HG02885 (cell line): ENCODE results near the gene LAMTOR2.
"Not testable (repeated sequence)": the region's sequence is repeated elsewhere in the genome, so short reads cannot be mapped to it uniquely, and the experiment has no call there.

Experiments
- ATAC-seq: cut with Tn5 transposase; IDR thresholded peaks from one replicate; pipeline ENCODE4 v1.9.1; 2021; ENCODE audit warnings: mild to moderate bottlenecking; ENCODE audit not compliant: unreplicated experiment, poor library complexity

The LAMTOR2 gene

DNA sequence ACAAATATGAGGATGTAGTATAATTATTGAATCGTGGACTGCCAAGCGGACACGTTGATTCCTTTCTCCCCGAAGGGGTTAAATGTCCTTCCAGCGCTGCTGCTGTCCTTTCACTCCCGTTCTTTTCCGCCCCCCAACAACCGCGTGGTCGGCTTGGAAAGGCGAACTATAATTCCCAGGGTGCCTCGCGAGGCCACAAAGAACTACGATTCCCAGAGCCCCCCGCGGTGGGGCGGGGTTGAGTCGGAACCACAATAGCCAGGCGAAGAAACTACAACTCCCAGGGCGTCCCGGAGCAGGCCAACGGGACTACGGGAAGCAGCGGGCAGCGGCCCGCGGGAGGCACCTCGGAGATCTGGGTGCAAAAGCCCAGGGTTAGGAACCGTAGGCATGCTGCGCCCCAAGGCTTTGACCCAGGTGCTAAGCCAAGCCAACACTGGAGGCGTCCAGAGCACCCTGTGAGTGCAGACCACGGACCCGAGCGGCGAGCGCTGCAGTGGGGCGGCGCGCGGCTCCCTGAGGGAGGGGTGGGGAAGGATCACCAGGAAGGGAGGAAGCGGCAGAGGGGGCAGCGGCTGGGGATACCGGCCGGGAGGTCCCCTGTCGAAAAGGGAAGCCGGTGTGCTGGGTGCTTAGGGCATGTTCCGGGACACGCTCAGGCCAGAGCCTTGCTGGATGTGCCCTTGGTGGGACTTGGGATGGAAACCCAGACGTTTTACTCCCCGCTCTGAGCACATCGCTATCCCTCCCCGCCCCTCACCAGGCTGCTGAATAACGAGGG, at the start of gene LAMTOR2:
TSS of gene LAMTOR2 (plus strand) at position 283 of the 781 bp plus-strand sequence. CDS start at position 391, 108 bp downstream.
- peak; percentile 75 for ATAC-seq

DNA sequence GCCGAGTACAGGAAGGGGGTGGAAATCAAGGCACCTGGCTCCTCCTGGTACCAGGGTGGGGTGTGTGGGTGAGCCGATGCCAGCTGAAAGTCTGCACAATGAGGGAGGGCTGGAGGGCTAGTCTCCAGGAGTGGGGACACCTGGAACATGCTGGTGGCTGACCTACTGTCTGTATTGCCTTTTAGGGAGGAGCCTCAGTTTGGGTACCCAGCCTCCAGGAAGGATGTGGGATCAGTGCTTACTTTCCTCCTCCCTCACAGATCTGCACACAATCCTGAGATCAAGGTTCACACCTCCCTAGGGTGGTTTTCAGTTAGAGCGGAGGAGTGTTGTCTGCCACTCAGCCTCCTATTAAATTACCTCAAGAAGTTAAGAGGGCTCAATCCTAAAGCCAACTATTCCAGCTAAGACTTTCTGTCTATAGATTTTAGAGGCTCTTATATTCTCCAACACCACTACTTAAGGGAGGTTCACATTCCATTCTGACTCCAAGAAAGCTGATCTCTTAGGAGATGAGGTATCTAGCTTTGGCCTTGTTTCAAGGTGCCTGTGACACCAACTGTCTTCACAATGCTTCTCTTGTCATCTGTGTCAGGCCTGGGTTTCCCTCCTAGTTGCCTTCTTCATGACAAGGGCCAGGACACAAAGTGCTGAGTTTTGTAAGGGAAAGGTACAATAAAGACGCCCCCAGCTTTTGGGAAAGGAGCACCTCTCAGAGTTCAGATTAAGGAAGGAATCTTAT, 49.6 kb upstream of the LAMTOR2 start:
- ATAC-seq: no peak

DNA sequence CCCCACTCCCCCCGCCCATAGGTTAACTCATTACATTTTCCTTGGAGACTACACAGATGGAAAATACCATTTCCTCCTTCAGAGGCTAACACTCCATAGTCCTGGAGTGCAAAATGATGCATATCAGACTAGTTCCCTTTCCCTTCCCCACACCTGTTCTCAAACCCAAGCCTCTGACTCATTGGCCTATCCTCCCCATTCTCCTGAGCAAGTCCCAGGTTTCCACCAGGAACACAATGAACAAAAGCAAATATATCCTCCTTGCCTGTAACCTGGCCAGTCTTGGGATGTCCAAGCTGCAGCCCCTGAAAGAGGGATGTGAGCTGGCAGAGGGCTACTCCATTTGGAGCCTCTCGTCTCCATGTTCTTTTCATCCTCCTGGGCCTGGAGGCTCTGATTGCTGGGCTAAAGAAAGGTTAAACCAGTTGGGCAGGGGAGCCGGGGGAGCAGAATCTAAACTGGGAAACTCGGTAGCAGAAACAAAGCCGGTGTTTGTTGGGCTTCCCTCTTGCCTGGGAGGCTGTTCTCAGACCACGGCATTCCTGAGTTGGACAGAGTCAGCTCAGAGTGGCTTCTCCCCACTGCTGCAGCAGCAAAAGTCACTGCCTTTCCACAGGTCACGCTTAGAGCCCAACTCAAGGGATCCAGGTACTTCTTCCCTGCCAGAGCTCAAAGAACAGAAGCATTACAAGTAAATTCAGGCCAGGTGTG, 47.8 kb upstream of the LAMTOR2 start:
- ATAC-seq: no peak

DNA sequence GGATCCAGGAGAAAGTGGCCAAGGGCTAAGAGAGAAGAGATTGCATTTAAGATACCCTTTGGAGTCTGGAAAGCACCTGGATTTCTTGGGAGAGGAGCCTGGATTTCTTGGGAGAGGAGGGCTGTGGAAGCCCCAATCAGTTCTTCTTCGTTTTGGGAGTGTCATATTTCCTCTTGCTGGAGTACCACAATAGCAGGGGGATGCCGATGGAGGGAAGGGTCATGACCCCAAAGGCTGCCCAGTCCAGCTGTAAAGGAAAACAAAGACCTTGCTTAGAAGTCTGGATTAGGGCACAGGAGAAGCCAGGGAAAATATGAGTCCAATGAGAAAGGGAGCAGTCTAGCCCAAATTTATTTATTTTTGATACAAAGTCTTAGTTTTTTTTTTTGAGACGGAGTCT, 45.2 kb upstream of the LAMTOR2 start:
- ATAC-seq: no peak

DNA sequence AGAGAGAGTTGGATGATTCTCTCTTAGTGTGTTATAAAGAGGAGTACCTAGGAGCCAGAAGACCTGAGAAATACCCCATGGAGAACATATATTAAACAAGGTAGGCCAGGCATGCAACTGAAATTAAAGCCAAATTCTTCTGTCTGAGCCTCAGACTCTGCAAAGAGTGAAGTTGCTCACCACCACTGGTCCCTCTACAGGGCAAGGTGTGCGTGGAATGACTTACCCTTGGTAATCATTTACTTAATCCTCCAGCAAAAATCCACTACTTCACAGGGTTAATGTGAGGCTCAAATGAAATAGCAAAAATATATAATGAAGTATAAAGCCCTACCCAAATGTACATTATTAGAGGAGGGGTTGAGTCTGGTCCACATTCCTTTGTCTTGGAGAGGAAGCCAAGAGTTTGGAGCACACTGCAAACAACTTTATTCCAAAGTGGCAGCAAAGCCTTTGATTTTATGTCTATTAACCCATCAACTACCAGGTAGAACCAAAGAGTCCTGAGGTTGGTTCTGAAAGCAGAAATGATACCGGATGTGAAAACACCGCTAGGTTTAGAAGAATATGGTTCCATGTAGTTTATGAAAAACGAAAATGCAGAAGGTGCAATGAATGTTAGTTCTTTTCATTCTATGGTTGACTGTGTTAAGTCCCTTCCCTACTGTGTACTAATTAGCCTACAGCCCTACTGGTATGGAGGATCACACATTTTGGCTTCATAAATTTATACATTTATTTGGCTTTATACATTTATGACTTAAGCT, 42.3 kb upstream of the LAMTOR2 start:
- ATAC-seq: no peak

DNA sequence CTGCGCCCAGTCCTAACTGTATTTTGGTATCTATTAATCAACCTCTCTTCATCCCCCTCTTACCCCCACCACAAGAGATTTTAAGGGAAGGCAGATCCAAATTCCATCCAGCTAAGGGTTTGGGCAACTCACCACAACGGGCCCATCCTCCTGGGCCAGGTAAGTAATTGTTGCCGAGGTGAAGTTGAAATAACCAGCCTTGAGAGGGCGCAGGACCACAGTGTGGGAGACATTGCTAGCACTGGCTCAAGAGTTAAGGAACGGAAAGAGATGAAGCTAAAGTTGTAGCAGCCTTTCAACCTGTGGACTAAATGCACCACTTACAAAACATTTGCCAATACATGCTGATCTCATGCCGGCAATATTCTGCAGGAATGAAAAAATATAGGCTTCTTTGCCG, 39.8 kb upstream of the LAMTOR2 start:
- ATAC-seq: no peak

DNA sequence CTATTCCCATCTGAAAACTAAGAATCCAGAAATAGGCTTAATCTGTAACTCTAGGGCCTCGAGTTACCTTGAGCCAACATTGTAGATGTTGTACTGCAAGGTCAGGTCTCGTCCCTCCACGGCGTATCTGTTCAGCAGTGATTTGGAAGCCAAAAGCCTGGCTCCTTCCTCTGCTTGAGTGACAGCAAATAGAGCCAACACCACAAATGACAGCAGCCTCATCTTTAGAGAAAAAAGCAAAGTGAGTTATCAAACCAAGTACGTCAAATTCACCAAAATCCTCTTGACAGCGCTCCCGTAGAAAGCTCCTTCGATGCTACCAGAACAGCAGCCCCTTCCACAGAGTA, 34.7 kb upstream of the LAMTOR2 start:
- ATAC-seq: no peak

DNA sequence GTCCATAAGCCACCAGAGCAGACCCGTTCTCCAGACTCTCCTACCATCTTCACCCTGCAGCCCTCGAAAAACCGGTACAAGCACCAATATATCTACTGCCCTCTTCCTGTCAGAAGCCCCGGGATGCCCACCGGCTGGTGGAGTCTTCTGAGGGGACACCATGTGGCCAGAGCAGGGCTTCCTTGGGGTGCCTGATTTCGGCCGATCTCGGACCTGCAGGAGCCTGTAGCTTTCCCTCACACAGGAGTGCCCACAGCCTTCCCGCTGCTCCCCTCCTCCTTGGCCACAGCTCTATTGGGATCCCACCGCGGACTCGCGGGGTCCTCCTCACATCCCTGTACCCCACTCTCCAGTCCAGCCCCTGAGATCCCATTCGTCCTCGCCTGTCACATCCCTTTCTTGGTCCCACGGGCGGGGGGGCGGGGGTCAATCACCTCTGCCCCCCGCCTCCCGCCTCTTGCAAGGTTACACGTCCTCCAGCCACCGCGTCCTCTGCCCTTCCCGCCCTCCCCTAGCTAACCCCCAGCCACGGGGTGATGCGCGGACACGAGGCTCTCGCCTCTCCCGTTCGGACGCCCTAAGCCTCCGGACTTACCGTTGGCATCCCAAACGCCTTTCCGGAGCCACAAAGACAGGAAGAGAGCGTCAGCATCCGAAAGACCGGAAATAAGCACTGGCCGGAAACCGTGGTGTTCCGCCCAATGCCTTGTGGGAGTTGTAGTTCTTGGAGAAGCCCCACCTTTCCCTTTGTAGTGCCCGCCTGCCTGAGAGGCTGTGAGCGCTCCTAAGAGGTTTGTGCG, 34.1 kb upstream of the LAMTOR2 start, which contains the start of gene SSR2:
TSS of gene SSR2 (minus strand) at position 659 of the 800 bp plus-strand sequence. CDS start 784 bp downstream, outside the sequence.
- peak; percentile 98 for ATAC-seq

DNA sequence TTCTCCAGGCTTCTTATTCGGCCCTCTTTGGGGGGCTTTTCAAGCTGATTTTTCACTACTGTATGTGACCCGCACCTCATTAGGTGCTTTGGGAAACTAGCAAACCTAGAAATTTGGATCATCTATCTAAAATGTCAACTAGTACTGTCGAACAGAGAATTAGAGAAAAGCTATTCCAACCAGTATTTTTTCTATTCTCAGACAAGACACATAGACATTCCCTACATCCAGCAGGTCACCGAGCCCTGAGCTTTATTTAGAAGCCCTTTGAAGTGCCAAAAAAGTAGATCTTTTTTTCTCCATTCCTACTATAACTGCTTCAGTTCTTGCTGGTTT, 33.5 kb upstream of the LAMTOR2 start:
- no peak for ATAC-seq

DNA sequence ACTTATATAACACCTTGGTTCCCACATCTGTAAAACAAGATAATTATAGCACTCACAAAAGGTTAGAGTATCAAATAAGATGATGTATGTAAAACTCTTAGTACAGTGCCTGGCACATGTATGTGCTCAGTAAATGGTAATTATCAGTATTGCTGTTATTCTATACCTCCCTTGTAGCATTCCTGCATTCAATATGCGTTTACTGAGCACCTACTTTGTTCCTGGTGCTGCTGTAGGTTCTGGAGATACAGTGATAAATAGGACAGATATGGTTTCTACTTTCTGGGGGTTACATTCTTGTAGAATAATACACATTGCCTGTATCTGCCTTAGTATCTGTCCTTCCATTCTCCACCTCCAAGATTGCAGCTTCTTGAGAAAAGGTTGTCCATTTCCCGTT, 32.6 kb upstream of the LAMTOR2 start:
- no peak for ATAC-seq

DNA sequence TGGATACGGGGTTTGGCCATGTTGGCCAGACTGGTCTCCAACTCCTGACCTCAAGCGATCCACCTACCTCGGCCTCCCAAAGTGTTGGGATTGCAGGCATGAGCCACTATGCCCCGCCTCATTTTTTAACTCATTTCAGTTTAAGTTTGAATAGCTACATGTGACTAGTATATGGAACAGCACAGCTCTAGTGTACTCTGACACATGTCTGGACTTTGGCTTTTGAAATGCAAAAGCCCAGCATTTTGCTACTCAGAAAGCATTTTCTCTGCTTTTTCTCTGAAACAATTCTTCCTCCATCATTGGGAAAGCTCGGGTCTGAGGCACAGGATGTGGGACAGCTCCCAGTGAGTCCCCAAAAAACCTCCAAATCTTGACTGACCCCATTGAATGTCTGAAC, 29.8 kb upstream of the LAMTOR2 start:
- ATAC-seq: no peak

DNA sequence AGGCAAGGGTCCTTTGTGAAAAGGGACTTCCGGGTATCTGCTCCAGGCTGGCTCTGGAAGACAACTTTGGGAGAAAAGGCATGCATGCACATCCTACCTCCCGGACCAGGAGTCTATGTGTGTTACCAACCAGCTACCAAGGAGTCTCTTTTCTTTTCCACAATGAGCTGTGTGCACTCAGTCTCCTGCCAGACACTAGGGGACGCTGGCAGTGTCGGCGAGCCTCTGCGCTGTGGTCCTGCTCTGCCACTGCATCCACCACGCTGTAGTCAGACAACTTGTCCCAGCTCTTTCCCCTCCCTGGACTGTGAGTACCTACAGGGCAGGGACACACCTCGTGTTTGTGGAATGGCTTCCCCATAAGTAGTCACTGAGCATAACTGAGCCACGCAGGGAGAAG, 28.7 kb upstream of the LAMTOR2 start:
- ATAC-seq: no peak

DNA sequence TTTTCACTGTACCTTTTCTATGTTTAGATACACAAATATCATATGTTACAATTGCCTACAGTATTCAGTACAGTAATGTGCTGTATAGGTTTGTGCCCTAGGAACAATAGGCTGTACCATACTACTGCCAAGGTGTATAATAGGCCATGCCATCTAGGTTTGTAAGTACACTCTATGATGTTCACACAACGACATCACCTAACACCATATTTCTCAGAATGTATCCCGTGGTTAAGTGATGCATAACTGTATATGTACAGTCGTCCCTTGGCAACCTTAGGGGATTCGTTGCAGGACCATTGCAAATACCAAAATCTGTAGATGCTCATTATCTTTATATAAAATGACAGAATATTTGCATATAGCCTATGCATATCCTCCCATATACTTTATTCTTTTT, 28.0 kb upstream of the LAMTOR2 start:
- ATAC-seq: no peak

DNA sequence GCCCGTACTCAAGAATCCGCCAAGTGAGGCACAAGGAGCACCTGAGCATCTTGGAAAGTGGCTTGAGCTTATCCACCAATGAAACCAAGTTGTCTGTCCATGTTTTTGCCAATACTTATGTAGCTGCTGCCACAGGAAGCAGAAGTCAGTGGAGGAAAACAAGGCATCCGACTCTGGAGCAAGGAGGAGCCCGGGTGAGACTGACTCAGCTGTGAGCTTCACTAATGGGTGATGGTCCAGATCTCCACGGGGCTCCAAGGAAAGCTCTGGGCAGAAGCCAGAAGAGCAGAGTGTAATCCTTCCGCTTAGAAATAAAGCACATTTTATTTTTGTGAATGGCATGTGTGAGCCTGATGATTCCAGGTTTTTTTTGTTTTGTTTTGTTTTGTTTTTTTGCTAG, 21.6 kb upstream of the LAMTOR2 start:
- ATAC-seq: no peak

DNA sequence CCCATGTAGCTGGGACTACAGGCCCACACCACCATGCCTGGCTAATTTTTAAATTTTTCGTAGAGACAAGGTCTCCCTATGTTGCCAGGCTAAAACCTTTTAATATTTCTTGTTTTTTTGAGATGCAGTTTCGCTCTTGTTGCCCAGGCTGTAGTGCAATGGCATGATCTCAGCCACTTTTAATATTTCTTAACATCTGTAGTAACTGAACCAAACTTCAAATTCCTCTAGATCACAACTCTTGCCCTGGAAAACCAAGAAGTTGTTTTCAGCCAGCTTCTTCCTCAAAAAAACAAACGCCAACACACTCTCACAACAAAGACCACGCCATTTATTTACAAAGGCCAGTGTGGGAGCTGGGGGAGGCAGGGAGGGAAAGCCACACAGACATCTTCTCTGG, 19.6 kb upstream of the LAMTOR2 start:
- not testable (repeated sequence) for ATAC-seq

DNA sequence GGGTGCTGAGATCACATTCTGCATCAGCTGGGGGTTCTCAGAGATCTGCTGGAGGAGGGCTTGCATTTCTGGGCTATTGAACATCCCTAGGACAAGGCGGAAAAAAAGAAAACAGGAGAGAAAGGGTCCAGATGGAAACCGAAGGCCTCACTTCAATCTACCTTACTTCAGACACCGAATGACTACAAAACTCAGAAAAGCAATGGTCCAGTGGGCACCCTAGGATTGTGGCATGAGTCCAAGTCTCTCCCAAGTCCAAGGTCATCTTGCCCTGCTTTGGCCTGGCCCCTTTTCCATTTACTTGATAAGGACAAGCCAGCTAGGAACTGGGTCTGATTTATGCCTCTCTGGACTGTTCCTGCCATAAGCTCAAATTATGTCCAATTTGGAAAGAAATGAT, 11.8 kb upstream of the LAMTOR2 start:
- no peak for ATAC-seq

DNA sequence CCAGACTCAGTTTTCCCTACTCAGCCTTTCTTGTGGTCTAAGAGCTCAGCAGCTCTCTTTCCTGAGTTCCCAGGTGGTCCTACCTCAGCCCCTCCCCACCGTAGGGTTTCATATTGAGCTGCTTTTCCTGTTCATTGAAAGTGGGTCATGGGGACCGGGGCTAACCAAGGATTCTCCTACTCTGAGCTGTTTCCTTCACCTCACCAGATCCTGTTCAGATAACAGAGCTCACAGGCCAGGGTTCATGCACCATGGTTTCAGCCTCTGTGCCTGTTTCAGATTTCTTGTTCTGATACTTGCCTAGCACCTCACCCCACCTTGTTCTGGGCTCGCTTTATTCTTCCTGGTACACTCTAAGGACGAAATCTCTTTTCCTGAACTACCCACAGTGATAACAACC, 9.5 kb upstream of the LAMTOR2 start:
- no peak for ATAC-seq

DNA sequence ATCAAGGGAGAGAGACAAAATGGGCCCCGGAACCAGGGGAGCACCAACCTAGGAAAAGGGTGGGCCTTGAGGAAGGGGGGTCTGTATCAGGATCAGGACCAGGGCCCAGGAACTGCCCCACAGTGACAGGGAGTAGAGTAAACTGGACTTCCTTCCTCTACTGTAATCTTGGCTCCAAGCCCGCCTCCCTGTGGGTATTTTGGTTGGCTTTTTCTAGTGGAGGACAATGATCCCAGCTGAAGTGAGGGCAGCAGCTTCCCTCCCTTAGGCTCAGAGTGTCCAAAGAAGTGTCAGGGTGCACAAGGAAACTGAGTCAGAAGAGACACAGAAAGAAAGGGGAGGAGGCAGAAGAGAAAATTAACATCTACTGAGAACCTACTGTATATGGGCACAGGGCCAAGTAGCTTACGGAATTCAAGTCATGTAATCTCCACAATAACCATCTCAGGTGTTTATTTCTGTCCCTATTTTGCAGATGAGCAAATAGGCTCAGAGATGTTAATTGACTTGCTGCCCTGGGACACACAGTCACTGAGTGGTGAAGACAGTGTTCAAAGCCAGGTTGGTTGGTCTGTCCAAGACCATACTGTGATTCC, 5.8 kb upstream of the LAMTOR2 start:
- no peak for ATAC-seq

DNA sequence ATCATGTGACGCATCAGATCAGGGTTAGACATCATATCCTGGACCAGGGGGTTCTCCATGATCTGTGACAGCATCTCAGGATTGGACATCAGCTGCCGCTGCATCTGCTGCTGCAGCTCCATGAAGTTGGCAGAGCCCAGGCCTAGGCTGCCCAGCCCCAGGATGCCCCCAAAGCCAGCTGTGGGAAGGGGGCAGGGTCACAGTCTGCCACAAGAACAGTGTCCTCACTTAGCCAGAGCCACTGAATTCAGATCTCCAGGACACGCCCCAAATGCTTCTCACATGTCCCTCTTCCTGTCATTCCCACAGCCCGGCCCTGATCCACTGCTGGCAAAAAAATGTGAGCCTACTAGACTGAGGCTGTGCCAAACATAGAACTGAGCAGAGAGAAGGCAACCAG, 4.2 kb upstream of the LAMTOR2 start:
- ATAC-seq: no peak
